ENCODE measurements around the gene ADARB2.

The ADARB2 gene

GRCh38 chr10:1515780-1516491 is 221.4 kb downstream of the ADARB2 start:
- DNase-seq, result peak; percentile 16

GRCh38 chr10:1515121-1515779 is 222.1 kb downstream of the ADARB2 start:
- DNase-seq, result no peak

GRCh38 chr10:1514681-1515080 is 222.6 kb downstream of the ADARB2 start:
- no peak for DNase-seq

- no peak for DNase-seq
These were observed 224.1 kb downstream of the ADARB2 start for GRCh38 chr10:1513221-1513620.

GRCh38 chr10:1509011-1509530 is 228.3 kb downstream of the ADARB2 start:
- DNase-seq, result peak; percentile 45

- no peak for DNase-seq
These were observed 229.2 kb downstream of the ADARB2 start for GRCh38 chr10:1508096-1508495.

- DNase-seq, result no peak
These were observed 229.9 kb downstream of the ADARB2 start for GRCh38 chr10:1507436-1507835.

GRCh38 chr10:1504940-1505339 is 232.4 kb downstream of the ADARB2 start:
- DNase-seq, result no peak

- DNase-seq, result no peak
These were observed 233.0 kb downstream of the ADARB2 start for GRCh38 chr10:1504286-1504685.

- DNase-seq, result no peak
These were observed 234.9 kb downstream of the ADARB2 start for GRCh38 chr10:1502451-1502850.

- DNase-seq, result no peak
These were observed 237.9 kb downstream of the ADARB2 start for GRCh38 chr10:1499359-1499957.

GRCh38 chr10:1498746-1499358 is 238.5 kb downstream of the ADARB2 start:
- no peak for DNase-seq

- no peak for DNase-seq
These were observed 241.3 kb downstream of the ADARB2 start for GRCh38 chr10:1495915-1496517.

GRCh38 chr10:1492641-1493040 is 244.7 kb downstream of the ADARB2 start:
- no peak for DNase-seq

GRCh38 chr10:1491901-1492300 is 245.4 kb downstream of the ADARB2 start:
- no peak for DNase-seq

GRCh38 chr10:1489801-1490200 is 247.5 kb downstream of the ADARB2 start:
- no peak for DNase-seq

GRCh38 chr10:1488970-1489548 is 248.3 kb downstream of the ADARB2 start:
- DNase-seq, result no peak

- no peak for DNase-seq
These were observed 250.3 kb downstream of the ADARB2 start for GRCh38 chr10:1486841-1487687.

- no peak for DNase-seq
These were observed 252.0 kb downstream of the ADARB2 start for GRCh38 chr10:1485357-1485756.

GRCh38 chr10:1483826-1484225 is 253.5 kb downstream of the ADARB2 start:
- no peak for DNase-seq

GRCh38 chr10:1483246-1483645 is 254.1 kb downstream of the ADARB2 start:
- no peak for DNase-seq

- DNase-seq, result no peak
These were observed 259.7 kb downstream of the ADARB2 start for GRCh38 chr10:1477578-1477977.

Data from NCI-H748 treated with DMSO at 0.1 percent for 48 hours (cell line).